HepG2 (cell line): Measurements from ENCODE around the gene MLLT10. TPM values are rescaled to one million over a fixed set of nuclear protein-coding genes. Genes with fewer than 3 reads are reported as not detected.

Experiments
- AGO2 ChIP-seq: fragments of 200-400 bp; formaldehyde crosslinking; optimal IDR thresholded peaks from 2 replicates; pipeline ENCODE3; 2017; ENCODE audit warnings: mild to moderate bottlenecking, low read depth, low read length, moderate library complexity
- CEBPG ChIP-seq: IDR thresholded peaks from 2 replicates; pipeline ENCODE4 v1.6.1; 2016
- CREB1 ChIP-seq, 2 experiments: fragments of 450-650 bp in 1 of 2; IDR thresholded peaks; 2 replicates each; pipeline ENCODE4 v1.6.1; 2016 to 2017; ENCODE audit warnings: control low read depth in 1 of 2, mild to moderate bottlenecking in 1 of 2, missing compliant biosample characterization in 1 of 2, missing genetic modification characterization in 1 of 2
- DR1 ChIP-seq: sonication (generic); formaldehyde crosslinking; IDR thresholded peaks from 2 replicates; pipeline ENCODE4 v1.8.0; 2021; ENCODE audit warnings: mild to moderate bottlenecking, missing genetic modification reagents, inconsistent platforms
- FOXC1 ChIP-seq: sonication (generic); formaldehyde crosslinking; IDR thresholded peaks from 2 replicates; pipeline ENCODE4 v1.8.0; 2022; ENCODE audit warnings: mild to moderate bottlenecking, missing genetic modification reagents, borderline replicate concordance
- HNF4G ChIP-seq, 2 experiments: sonication (generic) in 1 of 2; formaldehyde crosslinking in 1 of 2; IDR thresholded peaks; 2 replicates each; pipeline versions ENCODE4 v1.4.0 to v1.6.1; 2011 to 2020; ENCODE audit warnings: borderline replicate concordance in 2 of 2, low read depth in 2 of 2, mild to moderate bottlenecking in 2 of 2, low read length in 1 of 2, missing genetic modification reagents in 1 of 2, moderate library complexity in 1 of 2
- KDM2A ChIP-seq: sonication (generic); formaldehyde crosslinking; IDR thresholded peaks from 2 replicates; pipeline ENCODE4 v1.4.0; 2020; ENCODE audit warnings: low read depth, missing genetic modification reagents, borderline replicate concordance
- MED8 ChIP-seq: sonication (generic); formaldehyde crosslinking; IDR thresholded peaks from 2 replicates; pipeline ENCODE4 v1.8.1; 2023; ENCODE audit warnings: mild to moderate bottlenecking, missing genetic modification reagents; ENCODE audit not compliant: insufficient replicate concordance
- MIER2 ChIP-seq: IDR thresholded peaks from 2 replicates; pipeline ENCODE4 v1.6.1; 2016; ENCODE audit warnings: missing biosample characterization, missing genetic modification reagents
- NCOA2 ChIP-seq: sonication (generic); formaldehyde crosslinking; IDR thresholded peaks from 2 replicates; pipeline ENCODE4 v1.8.0; 2022; ENCODE audit warnings: inconsistent platforms
- NR2F6 ChIP-seq, 2 experiments: IDR thresholded peaks; 2 replicates each; pipeline ENCODE4 v1.6.1; 2016; ENCODE audit warnings: antibody characterized with exemption in 1 of 2, mild to moderate bottlenecking in 1 of 2
- PCBP2 ChIP-seq: fragments of 200-400 bp; formaldehyde crosslinking; optimal IDR thresholded peaks from 2 replicates; pipeline ENCODE3; 2018; ENCODE audit warnings: low read length, low read depth; ENCODE audit not compliant: poor library complexity, severe bottlenecking
- POLR2A ChIP-seq, 2 experiments: IDR thresholded peaks; 2 replicates each; pipeline ENCODE4 v1.6.1; 2011; ENCODE audit warnings: low read depth in 2 of 2, low read length in 2 of 2, mild to moderate bottlenecking in 1 of 2, moderate library complexity in 1 of 2; ENCODE audit not compliant: insufficient read depth in 1 of 2
- SNRNP70 ChIP-seq: fragments of 200-400 bp; formaldehyde crosslinking; IDR thresholded peaks from 2 replicates; pipeline ENCODE4 v1.6.1; 2017; ENCODE audit warnings: mild to moderate bottlenecking, low read depth, low read length, moderate library complexity
- SP1 ChIP-seq, 2 experiments: fragments of 450-650 bp in 1 of 2; sonication (generic) in 1 of 2; formaldehyde crosslinking in 1 of 2; IDR thresholded peaks; 2 replicates each; pipeline versions ENCODE4 v1.4.0 to v1.6.1; 2016 to 2020; ENCODE audit warnings: missing genetic modification reagents in 1 of 2
- STAT5B ChIP-seq: sonication (generic); formaldehyde crosslinking; IDR thresholded peaks from 2 replicates; pipeline ENCODE4 v1.4.0; 2020; ENCODE audit warnings: missing genetic modification reagents
- ZBTB21 ChIP-seq: sonication (generic); formaldehyde crosslinking; IDR thresholded peaks from 2 replicates; pipeline ENCODE4 v1.4.0; 2020; ENCODE audit warnings: missing genetic modification reagents
- ZFYVE20 ChIP-seq: sonication (generic); formaldehyde crosslinking; IDR thresholded peaks from 2 replicates; pipeline ENCODE4 v1.8.0; 2023; ENCODE audit warnings: low read depth, mild to moderate bottlenecking, moderate library complexity, missing genetic modification reagents, borderline replicate concordance
- ZNF44 ChIP-seq: sonication (generic); formaldehyde crosslinking; IDR thresholded peaks from 2 replicates; pipeline ENCODE4 v1.5.1; 2020; ENCODE audit warnings: mild to moderate bottlenecking, missing genetic modification reagents
- ZNF674 ChIP-seq: sonication (generic); formaldehyde crosslinking; IDR thresholded peaks from 2 replicates; pipeline ENCODE4 v1.5.0; 2020; ENCODE audit warnings: low read depth, mild to moderate bottlenecking, missing genetic modification reagents
- ZNF737 ChIP-seq: sonication (generic); formaldehyde crosslinking; IDR thresholded peaks from 2 replicates; pipeline ENCODE4 v1.5.0; 2020; ENCODE audit warnings: missing genetic modification reagents, mild to moderate bottlenecking, borderline replicate concordance
- ZNF839 ChIP-seq: sonication (generic); formaldehyde crosslinking; IDR thresholded peaks from 2 replicates; pipeline ENCODE4 v1.4.0; 2020; ENCODE audit warnings: missing genetic modification reagents, mild to moderate bottlenecking, borderline replicate concordance
- polyA plus RNA-seq, 8 experiments: library from polyadenylated mRNA; depleted of rRNA in 3 of 8; stranded (reverse) in 7 of 8; unstranded in 1 of 8; fragments of >200 nt; fragmentation: Illumina TruSeq in 4 of 8; extraction: Trizol in 4 of 8; gene quantifications; 2 replicates each; pipeline versions ENCODE4 v1.2.1 to v1.2.3, GENCODE V29; 2011 to 2016; ENCODE audit warnings: low read depth in 4 of 8, missing spikeins in 1 of 8, mixed read lengths in 1 of 8; ENCODE audit not compliant: insufficient read depth in 1 of 8
- total RNA-seq, 5 experiments: library from RNA; depleted of rRNA; stranded (reverse); fragments of >200 nt; fragmentation: Illumina TruSeq; extraction: Trizol; gene quantifications; 2 replicates each; pipeline ENCODE4 v1.2.3, GENCODE V29; 2016; ENCODE audit warnings: low read depth in 1 of 5
- TF ChIP-seq, protein P1 (sequence below): sonication (generic); formaldehyde crosslinking; IDR thresholded peaks from 2 replicates; pipeline ENCODE4 v1.9.0; 2021; ENCODE audit warnings: missing genetic modification reagents, borderline replicate concordance
- TF ChIP-seq, protein P2 (sequence below): sonication (generic); formaldehyde crosslinking; IDR thresholded peaks from 2 replicates; pipeline ENCODE4 v1.5.1; 2020; ENCODE audit warnings: missing genetic modification reagents, mild to moderate bottlenecking, borderline replicate concordance
- TF ChIP-seq, protein P3 (sequence below): sonication (generic); formaldehyde crosslinking; IDR thresholded peaks from 2 replicates; pipeline ENCODE4 v1.4.0; 2020; ENCODE audit warnings: missing genetic modification reagents

Gene MLLT10
- total and polyA plus RNA-seq, 2 of the 13 experiments (the other 11 are each of a cell fraction or from before 2014, with no cell fraction given) = 51.3 to 84.1 TPM

DNA sequence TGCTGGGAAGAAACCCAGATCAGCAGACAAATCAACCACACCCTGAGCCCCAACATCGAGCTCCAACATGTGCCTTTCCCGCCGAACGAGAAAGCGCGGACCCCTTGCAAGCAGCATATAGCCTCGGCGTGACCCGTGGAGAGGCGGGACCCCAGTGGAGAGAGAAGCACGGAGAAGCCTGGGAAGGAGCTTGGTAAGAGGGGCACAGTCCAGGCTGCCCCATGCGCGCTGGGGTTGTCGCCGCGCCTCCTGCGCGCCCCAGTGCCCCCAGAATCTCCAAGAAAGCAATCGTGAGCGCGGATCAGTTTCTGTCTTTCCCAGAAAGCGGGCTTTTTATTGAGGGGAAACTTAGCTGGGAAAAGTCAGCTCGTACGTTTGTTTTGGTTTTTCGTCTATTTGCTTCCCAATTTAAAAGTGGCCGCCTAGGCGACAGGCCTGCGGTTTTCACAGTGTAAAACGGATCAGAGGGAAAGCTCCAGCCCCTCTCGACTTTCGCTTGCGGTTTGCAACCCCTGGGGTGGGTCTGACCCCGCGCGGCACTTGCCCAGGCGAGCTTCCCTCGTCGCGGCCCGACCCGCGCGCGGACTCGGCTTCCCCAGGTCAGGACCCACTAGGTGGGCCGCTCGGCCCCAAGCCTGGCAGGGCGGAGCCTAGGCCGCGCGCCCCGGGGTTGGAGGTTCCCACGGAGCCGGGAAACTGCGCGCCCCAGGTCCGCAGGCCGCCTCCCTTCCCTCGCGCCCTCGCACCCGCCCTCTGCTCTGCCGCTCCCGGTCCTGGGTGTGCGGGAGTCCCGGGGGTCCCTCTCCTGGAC, 39.6 kb upstream of the MLLT10 start (continued):
- TF ChIP-seq CEBPG (CRISPR knock-in tag) (peak; percentile 33; the same call in 1 of the 2 replicates), CREB1 (IDR thresholded peaks at IDR 0.05) (no peak), CREB1 (CRISPR knock-in tag; IDR thresholded peaks at IDR 0.05) (no peak), SNRNP70 (no peak), ZNF674 (CRISPR knock-in tag) (no peak), STAT5B (CRISPR knock-in tag) (no peak), MIER2 (CRISPR knock-in tag) (peak; percentile 42; the same call in 1 of the 2 replicates), SP1 (IDR thresholded peaks at IDR 0.05) (no peak), SP1 (CRISPR knock-in tag; IDR thresholded peaks at IDR 0.05) (no peak), MED8 (peak; percentile 78), FOXC1 (CRISPR knock-in tag) (no peak), NCOA2 (CRISPR knock-in tag) (no peak; the same call in 1 of the 2 replicates), ZNF839 (no peak), ZBTB21 (CRISPR knock-in tag) (no peak), HNF4G (IDR thresholded peaks at IDR 0.05; ENCODE audit: borderline replicate concordance, low read depth, low read length) (no peak), HNF4G (CRISPR knock-in tag; IDR thresholded peaks at IDR 0.05; ENCODE audit: borderline replicate concordance, low read depth) (peak; percentile 51; the same call in 1 of the 2 replicates), PCBP2 (no peak), ZFYVE20 (CRISPR knock-in tag) (no peak), DR1 (0 out of 2 replicates have a peak, but pooled peaks have one; percentile 22), KDM2A (CRISPR knock-in tag) (peak; percentile 95), ZNF737 (CRISPR knock-in tag) (no peak; the same call in 1 of the 2 replicates), ZNF44 (CRISPR knock-in tag) (no peak), NR2F6 (IDR thresholded peaks at IDR 0.05) (no peak), NR2F6 (CRISPR knock-in tag; IDR thresholded peaks at IDR 0.05) (no peak), POLR2A (IDR thresholded peaks at IDR 0.05; ENCODE audit: insufficient read depth in 1 of 2, low read depth in 2 of 2, low read length in 2 of 2) (no peak), AGO2 (peak; percentile 90)
- TF ChIP-seq, protein P1, sequence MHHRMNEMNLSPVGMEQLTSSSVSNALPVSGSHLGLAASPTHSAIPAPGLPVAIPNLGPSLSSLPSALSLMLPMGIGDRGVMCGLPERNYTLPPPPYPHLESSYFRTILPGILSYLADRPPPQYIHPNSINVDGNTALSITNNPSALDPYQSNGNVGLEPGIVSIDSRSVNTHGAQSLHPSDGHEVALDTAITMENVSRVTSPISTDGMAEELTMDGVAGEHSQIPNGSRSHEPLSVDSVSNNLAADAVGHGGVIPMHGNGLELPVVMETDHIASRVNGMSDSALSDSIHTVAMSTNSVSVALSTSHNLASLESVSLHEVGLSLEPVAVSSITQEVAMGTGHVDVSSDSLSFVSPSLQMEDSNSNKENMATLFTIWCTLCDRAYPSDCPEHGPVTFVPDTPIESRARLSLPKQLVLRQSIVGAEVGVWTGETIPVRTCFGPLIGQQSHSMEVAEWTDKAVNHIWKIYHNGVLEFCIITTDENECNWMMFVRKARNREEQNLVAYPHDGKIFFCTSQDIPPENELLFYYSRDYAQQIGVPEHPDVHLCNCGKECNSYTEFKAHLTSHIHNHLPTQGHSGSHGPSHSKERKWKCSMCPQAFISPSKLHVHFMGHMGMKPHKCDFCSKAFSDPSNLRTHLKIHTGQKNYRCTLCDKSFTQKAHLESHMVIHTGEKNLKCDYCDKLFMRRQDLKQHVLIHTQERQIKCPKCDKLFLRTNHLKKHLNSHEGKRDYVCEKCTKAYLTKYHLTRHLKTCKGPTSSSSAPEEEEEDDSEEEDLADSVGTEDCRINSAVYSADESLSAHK = no peak
- TF ChIP-seq, protein P2, sequence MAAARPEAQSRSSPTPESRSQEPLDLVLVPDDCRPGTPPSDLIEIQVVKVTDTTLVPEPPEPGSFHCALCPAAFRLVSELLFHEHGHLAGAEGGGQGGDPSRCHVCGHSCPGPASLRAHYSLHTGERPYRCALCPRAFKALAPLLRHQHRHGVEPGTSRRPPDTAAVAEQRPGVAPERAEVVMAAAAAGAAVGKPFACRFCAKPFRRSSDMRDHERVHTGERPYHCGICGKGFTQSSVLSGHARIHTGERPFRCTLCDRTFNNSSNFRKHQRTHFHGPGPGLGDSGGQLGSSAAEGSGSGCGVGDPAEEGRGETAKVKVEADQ (CRISPR knock-in tag) = no peak; the same call in 1 of the 2 replicates
- TF ChIP-seq, protein P3, sequence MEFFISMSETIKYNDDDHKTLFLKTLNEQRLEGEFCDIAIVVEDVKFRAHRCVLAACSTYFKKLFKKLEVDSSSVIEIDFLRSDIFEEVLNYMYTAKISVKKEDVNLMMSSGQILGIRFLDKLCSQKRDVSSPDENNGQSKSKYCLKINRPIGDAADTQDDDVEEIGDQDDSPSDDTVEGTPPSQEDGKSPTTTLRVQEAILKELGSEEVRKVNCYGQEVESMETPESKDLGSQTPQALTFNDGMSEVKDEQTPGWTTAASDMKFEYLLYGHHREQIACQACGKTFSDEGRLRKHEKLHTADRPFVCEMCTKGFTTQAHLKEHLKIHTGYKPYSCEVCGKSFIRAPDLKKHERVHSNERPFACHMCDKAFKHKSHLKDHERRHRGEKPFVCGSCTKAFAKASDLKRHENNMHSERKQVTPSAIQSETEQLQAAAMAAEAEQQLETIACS (CRISPR knock-in tag) = peak; percentile 44; the same call in 1 of the 2 replicates
